Measurements from ENCODE around the gene TSPAN12. TPM values are rescaled to one million over a fixed set of nuclear protein-coding genes. Genes with fewer than 3 reads are reported as not detected.

The TSPAN12 gene
- total RNA-seq, 1 experiment from 2014 or later = 8.7 TPM

- no peak overlapping the region; a peak in 1 of 7 replicates for H3K27ac Mint-ChIP-seq
- WGBS (ENCODE audit: extremely low coverage, insufficient read length, low lambda C conversion rate) = no CpG with 5 or more reads among the region's 1 CpG
Observed at GRCh38 chr7:120831260-120831659, 26.7 kb downstream of the TSPAN12 start.

More at GRCh38 chr7:120831260-120831659, 26.7 kb downstream of the TSPAN12 start:
- no peaks in the 10 kb centered on the region; the same call in 1 of the 2 replicates for H3K27me3 Mint-ChIP-seq (ENCODE audit: low read depth)
- H3K27ac ChIP-seq (ENCODE audit: insufficient read length, low read depth, low read length) = no peak overlapping the region
- no peak overlapping the region for H3K23ac ChIP-seq (ENCODE audit: insufficient read length, low read depth, low read length)
- H2BK12ac ChIP-seq (ENCODE audit: insufficient read length, low read depth, low read length) = no peak overlapping the region
- no peak overlapping the region for H3T11ph ChIP-seq (ENCODE audit: low read length)
- H3K27me3 ChIP-seq (ENCODE audit: insufficient read depth, low read length) = no peaks in the 10 kb centered on the region
- no peaks in the 10 kb centered on the region for H3K9me3 ChIP-seq (ENCODE audit: control insufficient read depth, low read depth, low read length)
- no peak overlapping the region for H4K91ac ChIP-seq (ENCODE audit: insufficient read length, low read depth, low read length)
- H4K5ac ChIP-seq (ENCODE audit: insufficient read length, low read depth, low read length) = no peak overlapping the region
- no peak overlapping the region for H3K9ac ChIP-seq (ENCODE audit: extremely low read depth, insufficient read length, low read length)
- no peaks in the 10 kb centered on the region for H3K79me2 ChIP-seq (ENCODE audit: insufficient read depth, low read length)
- H3K4me1 Mint-ChIP-seq = peaks cover 37 to 47% of the 10 kb centered on the region in 2 experiments
- no peak overlapping the region for H2AK5ac ChIP-seq (ENCODE audit: insufficient read length, low read length)
- no peak overlapping the region for H3K56ac ChIP-seq (ENCODE audit: insufficient read length, low read depth, low read length)
- no peaks in the 10 kb centered on the region for H4K20me1 ChIP-seq (ENCODE audit: control insufficient read depth, insufficient read depth, insufficient read length)
- H3K4me2 ChIP-seq (ENCODE audit: insufficient read depth, insufficient read length, low read length) = no peak overlapping the region
- H3K36me3 Mint-ChIP-seq (ENCODE audit: insufficient read depth in 1 of 3, low read depth in 3 of 3) = peaks cover 10 to 23% (median 21%) of the 10 kb centered on the region in 3 experiments
- H3K18ac ChIP-seq (ENCODE audit: insufficient read length, low read depth, low read length) = no peak overlapping the region
- no peak overlapping the region for H2BK5ac ChIP-seq (ENCODE audit: insufficient read length, low read length)
- no peak overlapping the region for H3K14ac ChIP-seq (ENCODE audit: insufficient read depth, low read length)
- no peak overlapping the region for H2BK15ac ChIP-seq (ENCODE audit: low read depth, low read length)
- no peaks in the 10 kb centered on the region for H3K79me1 ChIP-seq (ENCODE audit: insufficient read depth, low read depth, low read length, poor library complexity, severe bottlenecking)
- no peak for DNase-seq
- H3K23me2 ChIP-seq (ENCODE audit: insufficient read length, low read depth, low read length, poor library complexity, severe bottlenecking) = no peaks in the 10 kb centered on the region
- no peak overlapping the region for H4K8ac ChIP-seq (replicated peaks; ENCODE audit: insufficient read length, low read depth, low read length)
- peaks cover 6 to 13% of the 10 kb centered on the region in 2 experiments for H3K9me3 Mint-ChIP-seq
- no peak overlapping the region for H2BK120ac ChIP-seq (ENCODE audit: low read depth, low read length, poor library complexity, severe bottlenecking)
- H3K4ac ChIP-seq (ENCODE audit: low read depth, low read length) = no peak overlapping the region
- no peak overlapping the region for H3K4me3 Mint-ChIP-seq
- H3K4me1 ChIP-seq (ENCODE audit: insufficient read depth, low read length) = peaks cover 5% of the 10 kb centered on the region
- H2AFZ ChIP-seq (ENCODE audit: low read length) = no peak overlapping the region
- H2BK20ac ChIP-seq (ENCODE audit: low read depth, low read length, poor library complexity, severe bottlenecking) = no peak overlapping the region
- TF ChIP-seq CTCF (conservative IDR thresholded peaks at IDR 0.05) = no peak
